GM18951 (cell line): Measurements from ENCODE around the gene ATRNL1.
"Not testable (repeated sequence)": the region's sequence is repeated elsewhere in the genome, so short reads cannot be mapped to it uniquely, and the experiment has no call there.

Experiments
- POLR2A ChIP-seq: IDR thresholded peaks from 4 replicates; pipeline ENCODE4 v1.6.1; 2011; ENCODE audit warnings: mild to moderate bottlenecking; ENCODE audit not compliant: insufficient read length, insufficient read depth; ENCODE audit errors: extremely low read depth
- in situ Hi-C: fragments of 300-500 bp; cut with MboI; formaldehyde crosslinking; loops from one replicate; pipeline ENCODE4 v1.12.0; 2022; ENCODE audit warnings: low sequenced_read_pairs, mixed read lengths, inconsistent platforms; ENCODE audit not compliant: unreplicated experiment

Gene ATRNL1

DNA sequence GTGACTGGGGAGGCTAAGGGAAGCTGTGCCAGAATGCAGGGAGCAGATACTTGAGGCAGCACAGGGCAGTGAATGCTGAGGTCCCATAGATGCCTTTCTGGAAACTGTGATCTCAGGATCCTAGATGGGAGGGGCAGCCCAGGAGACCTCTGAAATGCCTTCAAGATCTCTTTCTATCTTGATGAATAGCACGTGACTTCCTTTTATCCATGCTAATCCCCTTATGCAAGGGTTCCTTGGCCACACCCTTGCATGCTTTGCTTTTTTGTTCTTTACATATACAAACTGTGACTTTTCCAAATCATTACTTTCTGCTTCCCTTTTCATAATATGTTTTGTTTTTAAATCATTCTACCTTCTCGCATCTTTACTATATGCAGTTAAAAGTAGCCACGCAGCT, 14.7 kb downstream of the ATRNL1 start:
- TF ChIP-seq POLR2A, result no peak
- in situ Hi-C loops, result no loop called here

DNA sequence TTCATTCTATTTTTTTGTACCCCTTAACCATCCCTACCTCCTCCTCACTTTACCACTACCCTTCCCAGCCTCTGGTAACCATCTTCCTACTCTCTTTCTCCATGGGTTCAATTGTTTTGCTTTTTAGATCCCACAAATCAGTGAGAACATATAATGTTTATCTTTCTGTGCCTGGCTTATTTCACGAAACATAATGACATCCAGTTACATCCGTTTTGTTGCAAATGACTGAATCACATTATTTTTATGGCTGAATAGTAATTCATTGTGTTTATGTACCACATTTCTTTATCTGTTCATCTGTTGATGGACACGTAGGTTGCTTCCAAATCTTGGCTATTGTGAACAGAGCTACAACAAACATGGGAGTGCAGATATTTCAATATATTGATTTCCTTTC, 24.1 kb downstream of the ATRNL1 start:
- in situ Hi-C loops, result loop anchor here (10.0 kb wide), 1 partner anchor 232 kb away; no protein-coding TSS in a partner anchor

DNA sequence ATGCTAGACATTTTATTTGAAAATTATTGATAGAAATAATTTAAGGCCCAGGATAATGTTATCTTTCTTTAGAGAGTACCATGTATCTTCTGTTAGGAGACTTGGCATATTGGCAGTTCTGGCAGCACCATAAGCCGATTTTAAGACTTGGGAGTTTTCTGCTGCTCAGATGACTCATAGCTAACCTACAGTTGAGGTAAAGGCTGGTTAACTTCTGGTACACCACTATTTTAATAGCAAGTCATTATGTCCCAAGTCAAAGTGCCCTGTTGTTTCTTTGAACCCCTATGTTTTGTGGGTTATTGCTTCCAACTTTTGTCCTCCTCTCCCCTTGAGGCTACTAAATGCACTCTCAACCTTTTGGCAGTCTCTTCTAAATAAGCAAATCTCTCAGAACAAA, 25.2 kb downstream of the ATRNL1 start:
- in situ Hi-C loops, result loop anchor here (10.0 kb wide), 1 partner anchor 234 kb away; no protein-coding TSS in a partner anchor
- TF ChIP-seq POLR2A, result no peak

More for the DNA sequence above, 24.1 kb downstream of the ATRNL1 start:
- TF ChIP-seq POLR2A, result no peak

DNA sequence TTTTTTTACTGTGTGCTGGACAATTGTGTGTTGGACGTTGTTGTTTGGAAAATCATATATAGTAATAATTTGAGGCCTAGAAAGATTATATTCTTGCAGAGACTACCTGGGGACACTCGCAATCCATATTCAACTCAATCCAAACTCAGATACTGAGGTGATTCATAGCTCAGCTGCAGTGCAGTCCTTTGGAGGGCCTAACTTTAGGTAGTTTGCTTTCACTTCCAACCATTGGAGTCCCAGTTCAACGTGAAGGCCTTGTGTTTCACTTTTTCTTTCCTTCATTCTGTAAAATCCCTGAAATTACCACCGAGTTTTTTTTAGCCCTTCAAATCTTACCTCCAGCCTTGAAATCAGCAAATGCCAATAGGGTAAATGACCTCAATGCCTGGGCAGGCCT, 32.3 kb downstream of the ATRNL1 start:
- TF ChIP-seq POLR2A, result no peak
- in situ Hi-C loops, result loop anchor here (25.0 kb wide), 1 partner anchor 813 kb away; no protein-coding TSS in a partner anchor

DNA sequence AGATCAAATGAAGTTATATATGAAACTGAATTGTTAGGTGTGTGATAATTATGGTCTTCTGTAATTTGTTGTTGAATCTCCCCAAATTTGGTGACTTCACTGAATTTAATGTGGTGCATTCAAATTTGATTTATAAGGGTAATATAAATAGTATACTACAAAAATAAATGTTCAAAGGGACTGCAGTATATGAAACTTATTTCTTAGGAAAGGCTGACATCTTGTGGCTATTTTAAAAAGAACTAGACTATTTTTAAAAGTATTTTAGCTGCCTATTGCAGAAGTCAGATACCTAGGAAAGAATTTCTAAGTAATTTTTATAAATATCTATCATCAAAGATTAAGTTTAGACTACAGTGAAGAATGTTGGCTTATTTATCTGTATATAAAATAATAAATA, 36.6 kb downstream of the ATRNL1 start:
- in situ Hi-C loops, result loop anchor here (25.0 kb wide), 1 partner anchor 817 kb away; no protein-coding TSS in a partner anchor
- no peak for TF ChIP-seq POLR2A

DNA sequence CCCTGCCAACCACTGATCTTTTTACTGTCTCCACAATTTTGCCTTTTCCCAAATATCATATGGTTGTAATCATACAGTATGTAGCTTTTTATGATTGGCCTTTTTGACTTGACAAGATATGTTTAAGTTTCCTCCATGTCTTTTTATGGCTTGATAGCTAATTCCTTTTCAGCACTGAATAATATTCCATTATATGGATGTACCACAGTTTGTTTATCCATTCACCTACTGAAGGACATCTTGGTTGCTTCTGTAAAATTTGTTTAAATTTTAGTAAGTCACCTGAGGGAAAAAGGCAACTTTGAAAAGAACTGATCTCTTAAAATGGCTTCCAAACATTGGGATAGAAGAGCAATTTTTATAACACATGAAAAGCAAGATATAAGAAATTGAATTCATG, 43.5 kb downstream of the ATRNL1 start:
- in situ Hi-C loops, result loop anchor here (25.0 kb wide), 1 partner anchor 824 kb away; no protein-coding TSS in a partner anchor
- TF ChIP-seq POLR2A, result no peak

- no peak for TF ChIP-seq POLR2A
- in situ Hi-C loops, result loop anchor here (25.0 kb wide), 1 partner anchor 829 kb away; no protein-coding TSS in a partner anchor
These were observed 48.1 kb downstream of the ATRNL1 start for GRCh38 chr10:115141254-115141653.

- in situ Hi-C loops, result no loop called here
- TF ChIP-seq POLR2A, result no peak
These were observed 64.2 kb downstream of the ATRNL1 start for GRCh38 chr10:115157357-115157756.

- TF ChIP-seq POLR2A, result no peak
- in situ Hi-C loops, result no loop called here
These were observed 70.0 kb downstream of the ATRNL1 start for GRCh38 chr10:115163129-115163528.

GRCh38 chr10:115164220-115164619, 71.1 kb downstream of the ATRNL1 start:
- in situ Hi-C loops, result no loop called here
- no peak for TF ChIP-seq POLR2A

- TF ChIP-seq POLR2A, result no peak
- in situ Hi-C loops, result no loop called here
These were observed 74.6 kb downstream of the ATRNL1 start for GRCh38 chr10:115167751-115168150.

DNA sequence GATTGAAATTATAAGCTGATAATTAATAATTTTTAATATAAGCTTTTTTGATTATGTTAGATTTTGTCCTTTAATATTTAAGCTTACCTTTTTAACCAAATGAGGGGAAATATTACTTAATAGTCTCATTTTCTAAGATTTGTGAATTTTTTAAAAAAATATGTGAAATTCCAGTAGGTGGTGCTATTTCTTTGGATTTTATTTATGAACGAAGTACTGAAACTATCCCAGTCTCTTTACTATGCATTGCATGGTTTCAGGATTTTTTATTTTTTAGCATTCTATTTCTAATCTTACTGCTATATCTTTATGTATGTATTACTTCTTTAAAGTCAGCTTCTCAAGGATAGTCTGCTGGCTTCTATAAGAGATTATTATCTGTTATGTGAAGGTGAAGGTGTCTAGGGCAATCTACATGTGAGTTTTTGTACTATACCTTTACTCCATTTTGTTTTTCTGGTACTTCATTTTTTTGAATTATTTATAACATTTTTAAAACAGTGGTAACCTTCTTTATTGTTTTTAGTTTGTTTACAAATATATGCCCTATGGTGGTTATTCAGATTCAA, 78.3 kb downstream of the ATRNL1 start:
- in situ Hi-C loops, result no loop called here
- TF ChIP-seq POLR2A, result no peak

- no peak for TF ChIP-seq POLR2A
- in situ Hi-C loops, result no loop called here
These were observed 80.8 kb downstream of the ATRNL1 start for GRCh38 chr10:115173915-115174443.

- in situ Hi-C loops, result not testable (repeated sequence)
These were observed 114.1 kb downstream of the ATRNL1 start for GRCh38 chr10:115207276-115207675.
